Stimulated activated CD8-positive, alpha-beta memory T cell treated with anti-CD3 and anti-CD28 coated beads, Interleukin-15, amount 100 ng/mL, for 1 hour (primary cell): ENCODE measurements around the gene PSPC1.

Experiments used
- DNase-seq: peaks from one replicate; pipeline ENCODE4 v3.0.0-alpha.2; 2020; ENCODE audit warnings: low read depth

The PSPC1 gene

DNA sequence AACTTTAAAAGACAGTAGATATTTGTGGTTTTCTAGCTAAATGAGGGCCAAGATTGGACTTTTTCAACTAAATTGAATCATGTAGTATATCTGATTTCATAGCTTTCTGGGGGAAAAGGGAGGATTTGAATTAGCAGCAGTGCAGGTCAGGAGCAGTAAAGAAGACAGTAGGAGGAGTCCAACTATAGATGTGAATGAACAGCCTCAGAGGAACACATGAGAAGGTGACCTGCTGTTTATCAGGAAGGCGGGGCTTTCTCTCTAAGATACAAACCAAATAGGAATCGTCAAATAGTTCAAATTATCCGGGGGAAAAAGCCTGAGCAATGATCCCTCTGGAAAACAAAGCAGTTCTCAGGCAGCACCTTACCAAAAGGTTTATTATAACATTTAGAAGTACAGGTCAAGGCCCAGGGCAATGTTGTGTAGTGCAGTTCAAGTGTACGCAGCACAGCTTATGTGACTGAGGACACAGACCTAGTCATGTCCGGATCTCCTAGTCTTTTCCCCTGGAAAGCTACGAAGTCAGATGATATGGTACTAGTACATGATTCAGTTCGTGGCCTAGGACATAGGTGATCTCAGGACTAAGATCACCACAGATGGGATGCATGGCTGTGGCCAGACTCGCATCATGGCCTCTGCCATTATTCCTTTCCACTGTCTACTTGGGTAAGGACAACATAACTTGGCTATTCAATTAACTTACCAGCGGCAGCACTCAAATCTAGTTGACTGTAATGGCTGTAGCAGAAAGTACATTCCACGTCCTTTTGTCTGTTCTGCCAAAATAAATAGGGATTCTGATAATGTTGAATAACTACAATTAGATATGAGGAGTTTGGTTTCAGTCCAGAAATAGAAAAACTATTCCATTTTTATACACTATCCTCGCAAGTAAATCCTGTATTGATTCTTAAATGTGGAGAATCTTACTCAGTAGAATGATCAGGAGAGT, 109.0 kb downstream of the PSPC1 start:
- DNase-seq, result no peak

DNA sequence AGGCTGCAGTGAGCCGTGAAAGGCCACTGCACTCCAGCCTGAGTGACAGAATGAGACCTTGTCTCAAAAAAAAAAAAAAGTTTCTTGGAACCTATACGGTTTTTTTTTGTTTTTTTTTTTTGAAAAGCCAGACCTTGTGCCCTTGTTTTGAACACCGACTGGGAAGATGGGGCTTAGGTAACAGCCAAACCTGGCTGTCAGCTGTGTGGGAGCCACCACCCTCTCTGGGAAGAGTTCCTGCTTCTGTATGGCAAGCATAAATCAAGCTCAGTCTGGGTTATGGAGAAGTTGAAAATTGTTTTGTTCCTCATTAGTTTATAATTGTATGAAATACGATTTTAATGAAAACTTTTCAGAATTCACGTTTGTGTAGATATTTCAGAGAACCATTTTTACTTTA, 109.8 kb downstream of the PSPC1 start:
- no peak for DNase-seq

DNA sequence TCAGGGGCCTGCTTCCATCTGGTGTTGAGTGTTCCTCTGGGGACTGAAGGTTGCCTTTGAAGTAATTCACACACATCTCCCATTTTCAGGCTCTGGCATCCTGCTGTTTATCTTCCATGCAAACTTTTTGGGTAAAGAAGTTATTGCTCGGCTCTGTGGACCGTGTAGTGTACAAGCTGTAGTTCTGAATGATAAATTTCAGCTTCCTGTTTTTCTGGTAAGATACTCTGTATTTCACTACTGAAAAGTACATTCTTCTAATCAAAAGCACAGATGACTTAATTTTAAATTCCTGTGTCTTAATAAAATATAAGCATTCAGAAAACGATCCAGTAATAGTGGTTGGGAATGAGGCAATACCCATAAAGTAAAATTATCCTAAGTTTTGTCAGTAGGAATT, 112.6 kb downstream of the PSPC1 start:
- DNase-seq, result no peak

DNA sequence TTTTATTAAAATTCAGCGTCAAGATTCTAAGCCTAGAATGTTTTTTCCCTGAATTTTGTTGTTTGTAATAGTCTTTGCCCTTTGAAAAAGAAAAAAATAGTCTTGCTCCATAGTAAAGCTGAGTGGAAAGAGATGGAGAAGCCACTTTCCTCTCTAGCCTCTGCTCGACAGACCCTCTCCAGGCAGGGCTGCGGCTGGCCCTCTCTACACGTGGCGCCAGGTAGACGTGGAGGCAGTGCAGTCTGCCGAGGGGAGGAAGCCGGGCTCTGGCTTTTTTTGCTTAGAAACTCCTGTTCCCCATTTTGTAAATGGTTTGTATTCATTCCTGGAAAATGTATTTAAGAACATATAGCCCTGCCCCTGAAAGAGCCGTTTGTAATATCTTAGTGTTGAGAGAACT, 114.0 kb downstream of the PSPC1 start:
- no peak for DNase-seq

DNA sequence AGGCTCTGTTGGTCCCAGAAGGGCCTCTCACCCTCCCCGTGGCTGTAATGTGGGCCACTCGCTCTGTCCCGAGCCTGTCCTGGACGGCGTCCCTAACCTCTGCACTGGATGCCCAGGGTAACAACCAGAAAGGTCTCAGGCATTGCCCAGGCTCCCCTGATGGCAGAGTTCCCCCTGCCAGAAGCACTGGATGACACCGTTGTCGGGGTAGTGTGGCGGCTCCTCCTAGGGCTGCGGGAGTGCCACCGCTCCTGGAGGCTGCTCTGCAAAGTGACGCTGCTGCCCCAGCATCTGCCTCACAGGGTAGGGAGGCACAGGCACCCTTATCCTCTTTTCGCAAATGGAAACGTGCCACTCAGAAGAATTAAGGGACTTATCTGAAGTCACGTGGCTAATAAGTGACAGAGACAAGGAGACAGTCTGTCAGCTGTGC, 117.3 kb downstream of the PSPC1 start:
- no peak for DNase-seq

DNA sequence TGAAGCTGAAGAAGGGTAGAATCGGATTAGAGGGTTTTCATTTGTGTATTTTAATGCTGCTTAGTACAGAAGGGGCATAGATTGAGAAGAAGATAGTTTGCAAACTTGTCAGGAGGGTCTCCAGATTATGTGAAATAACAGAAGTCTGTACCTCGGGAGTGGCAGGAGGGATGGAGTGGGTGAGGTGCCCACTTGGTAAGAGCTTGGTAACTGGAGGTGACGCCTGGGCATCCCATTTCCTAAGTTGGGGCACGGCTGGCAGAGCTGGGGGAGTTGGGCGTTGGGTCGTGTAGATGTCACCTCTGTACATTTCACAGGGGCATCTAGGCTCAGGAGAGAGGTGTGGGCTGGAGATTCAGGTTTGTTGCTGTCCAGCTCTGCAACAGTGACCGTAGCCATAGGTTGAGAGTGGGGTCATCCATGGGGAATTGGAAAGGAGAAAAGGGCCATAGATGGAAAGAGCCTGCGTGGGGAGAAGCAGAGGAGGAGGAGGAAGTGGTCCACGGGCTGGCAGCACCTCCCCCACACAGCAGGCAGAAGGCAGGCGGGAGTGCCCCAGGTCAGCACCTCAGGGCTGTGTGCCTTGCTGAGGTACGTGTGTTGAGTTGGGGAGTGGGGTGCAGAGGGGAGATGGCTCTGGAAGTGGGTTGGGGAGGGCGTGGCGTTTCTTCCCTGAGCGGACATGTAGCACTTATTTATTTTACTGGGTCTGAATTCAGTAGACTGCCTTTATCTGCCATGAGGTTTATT, 118.1 kb downstream of the PSPC1 start:
- DNase-seq, result no peak

DNA sequence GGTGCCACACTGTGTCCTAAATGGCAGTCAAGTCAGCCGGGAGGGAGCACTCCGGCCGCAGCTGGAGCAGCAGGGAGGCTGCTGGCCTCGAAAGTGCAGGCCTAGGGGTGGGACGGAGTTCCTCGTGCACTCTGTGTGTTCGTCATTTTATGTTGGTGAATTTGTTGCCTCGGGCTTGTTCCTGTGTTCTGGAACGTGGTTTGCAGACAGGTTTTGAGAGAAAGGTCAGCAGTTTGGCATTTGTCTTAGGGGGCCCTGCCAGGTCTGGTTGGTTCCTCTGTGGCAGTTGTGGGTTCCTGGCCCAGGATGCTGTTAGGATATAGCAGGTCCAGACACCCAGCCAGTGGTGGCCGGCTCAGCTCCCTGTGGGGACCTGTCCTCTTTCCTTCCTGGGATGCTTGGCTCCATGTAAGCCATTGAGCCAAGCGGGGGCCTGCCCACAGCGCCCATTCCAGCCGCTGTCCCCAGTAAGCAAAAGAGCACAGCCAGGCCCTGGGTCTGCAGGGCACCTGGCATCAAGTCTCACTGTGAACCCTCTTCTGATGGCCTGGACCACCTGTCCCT, 119.2 kb downstream of the PSPC1 start:
- DNase-seq, result no peak

DNA sequence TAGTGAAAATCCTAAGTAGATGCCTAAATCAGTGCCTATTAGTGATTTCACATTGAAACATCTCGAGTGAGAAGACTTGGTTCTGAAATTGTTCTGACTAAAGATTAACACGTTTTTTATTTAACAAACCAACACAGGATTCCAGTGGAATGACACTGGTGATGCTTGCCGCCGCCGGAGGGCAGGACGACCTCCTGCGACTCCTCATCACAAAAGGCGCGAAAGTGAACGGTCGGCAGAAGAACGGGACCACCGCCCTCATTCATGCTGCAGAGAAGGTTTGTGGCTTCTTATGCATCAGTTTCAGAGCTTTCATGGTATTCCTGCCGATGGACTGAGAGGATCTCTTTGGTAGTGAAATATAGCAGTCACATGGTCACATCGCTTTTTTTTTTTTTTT, 121.2 kb downstream of the PSPC1 start:
- DNase-seq, result no peak

DNA sequence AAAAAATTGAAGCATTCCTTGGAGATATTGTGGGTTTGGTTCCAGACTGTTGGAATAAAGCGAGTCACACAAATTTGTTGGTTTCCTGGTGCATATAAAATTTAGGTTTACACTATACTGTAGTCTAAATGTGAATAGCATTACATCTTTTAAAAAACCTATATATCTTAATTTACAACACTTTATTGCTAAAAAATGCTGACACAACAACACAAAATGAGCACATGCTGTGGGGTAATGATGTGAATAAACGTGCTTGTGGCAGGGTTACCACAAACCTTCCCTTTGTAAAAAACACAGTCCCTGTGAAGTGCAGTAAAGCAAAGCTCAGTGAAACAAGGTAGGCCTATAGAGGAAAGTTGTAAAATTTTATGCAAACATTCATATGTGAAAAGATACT, 121.6 kb downstream of the PSPC1 start:
- no peak for DNase-seq

DNA sequence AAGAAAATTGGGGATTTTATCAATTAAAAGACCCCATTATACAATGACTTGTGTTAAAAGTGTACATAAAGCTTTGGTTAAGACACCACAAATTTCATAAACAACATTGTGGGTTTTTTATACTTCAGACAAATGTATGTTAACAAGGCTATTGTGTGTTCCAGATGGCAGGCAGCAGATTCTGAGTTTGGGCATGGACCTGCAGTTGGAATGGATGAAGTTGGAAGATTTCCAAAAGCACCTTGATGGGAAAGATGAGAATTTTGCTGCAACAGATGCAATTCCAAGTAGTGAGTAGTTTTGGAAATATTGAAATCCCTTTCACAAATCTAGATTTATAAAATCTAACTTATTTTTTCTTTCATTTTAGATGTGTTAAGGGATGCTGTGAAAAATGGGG, 123.9 kb downstream of the PSPC1 start:
- no peak for DNase-seq

DNA sequence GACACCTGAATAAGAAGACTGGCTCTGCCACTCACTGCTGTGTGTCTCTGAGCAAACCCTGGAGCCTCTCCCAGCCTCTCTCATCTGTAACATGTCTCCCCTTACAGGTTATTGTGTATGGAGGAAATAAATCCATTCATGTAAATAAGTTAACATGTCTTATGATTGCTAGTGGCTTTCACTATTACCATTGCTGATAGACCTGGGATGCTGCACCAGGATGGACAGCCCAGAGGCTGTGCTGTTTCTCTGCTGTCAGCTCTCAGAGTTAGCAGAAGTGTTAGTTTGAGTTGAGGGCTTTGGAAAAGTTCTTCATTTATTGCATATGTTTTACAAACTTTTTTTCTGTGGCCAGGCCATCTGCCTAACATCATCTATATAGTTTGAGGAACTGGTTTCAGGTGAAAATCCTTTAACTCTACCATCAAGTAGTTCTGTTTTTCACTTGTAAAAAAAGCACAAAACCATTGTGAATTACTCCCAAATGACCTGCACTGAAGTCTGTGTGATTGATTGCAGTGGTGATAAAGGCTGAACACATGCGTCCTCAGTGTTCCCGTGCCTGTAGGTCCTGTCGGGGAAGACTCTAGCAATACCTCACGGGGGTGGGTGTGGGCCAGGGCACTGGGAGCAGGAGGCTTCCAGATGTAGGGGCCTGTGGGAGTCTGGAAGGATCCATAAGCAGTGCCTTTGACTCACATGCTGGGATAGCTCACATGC, 124.7 kb downstream of the PSPC1 start:
- DNase-seq, result no peak
